Urinary bladder (tissue), 4 donors: ENCODE data around the gene KRTAP9-6. TPM values are rescaled to one million over a fixed set of nuclear protein-coding genes. Genes with fewer than 3 reads are reported as not detected.
A peak's percentile ranks its signal among the peaks of the same experiment; 100 is the strongest.

ENCODE experiments used
- DNase-seq: peaks from one replicate; pipeline ENCODE4 v3.0.0-alpha.2; 2015; ENCODE audit errors: extremely low spot score
- H3K27ac ChIP-seq: one replicate; pipeline ENCODE4 v1.5.1; 2013; ENCODE audit warnings: low read depth, mild to moderate bottlenecking, moderate library complexity
- H3K36me3 ChIP-seq: one replicate; pipeline ENCODE4 v1.6.1; 2013; ENCODE audit warnings: mild to moderate bottlenecking, moderate library complexity; ENCODE audit not compliant: insufficient read depth
- H3K4me1 ChIP-seq: one replicate; pipeline ENCODE4 v1.6.1; 2013; ENCODE audit warnings: mild to moderate bottlenecking, moderate library complexity; ENCODE audit not compliant: insufficient read depth
- H3K4me3 ChIP-seq: one replicate; pipeline ENCODE4 v1.5.1; 2013; ENCODE audit warnings: low read depth, low read length
- WGBS: extraction: QIAGEN DNeasy Blood & Tissue Kit; methylation state at CpG from one replicate; pipeline ENCODE4 v1.1.7; 2013; 5-methylcytosine and 5-hydroxymethylcytosine counted together
- polyA plus RNA-seq: library from polyadenylated mRNA; stranded (reverse); fragments of 200-250 nt; gene quantifications from one replicate; pipeline ENCODE4 v1.2.3, GENCODE V29; 2013
- total RNA-seq: library from RNA; depleted of rRNA; stranded (reverse); fragments of >200 nt; gene quantifications from one replicate; pipeline ENCODE4 v1.2.3, GENCODE V29; 2014
- donor health status: healthy with polysubstance abuse.
- donor health status: healthy.

The KRTAP9-6 gene
- total and polyA plus RNA-seq, 2 donors, result not detected

DNA sequence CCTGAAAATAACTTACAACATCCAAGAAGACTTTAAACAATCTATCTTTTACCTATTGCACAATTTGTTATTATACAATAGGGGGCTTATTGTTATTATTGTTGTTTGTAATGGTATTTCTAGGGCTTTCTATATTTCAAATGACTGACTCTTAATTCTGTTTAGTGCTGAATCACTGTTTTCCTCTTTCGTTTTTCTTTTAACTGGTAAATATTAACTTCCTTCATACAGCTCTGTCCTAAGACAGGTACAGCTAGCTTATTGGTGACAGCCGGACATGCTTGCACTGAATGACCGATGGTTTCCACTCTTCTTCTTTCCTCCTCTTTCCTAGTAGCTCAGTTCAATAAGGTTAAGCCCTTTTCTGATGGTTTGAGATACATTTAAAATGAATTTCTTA is 21.9 kb downstream of the KRTAP9-6 start:
- Histone ChIP-seq H3K4me1 (peaks cover 1% of the 10 kb centered on the region), H3K27ac (no peak overlapping the region), H3K36me3 (no peaks in the 10 kb centered on the region), H3K4me3 (no peak overlapping the region)
- 86% methylated on average over 3 of the region's 3 CpGs for WGBS
- no peak for DNase-seq

DNA sequence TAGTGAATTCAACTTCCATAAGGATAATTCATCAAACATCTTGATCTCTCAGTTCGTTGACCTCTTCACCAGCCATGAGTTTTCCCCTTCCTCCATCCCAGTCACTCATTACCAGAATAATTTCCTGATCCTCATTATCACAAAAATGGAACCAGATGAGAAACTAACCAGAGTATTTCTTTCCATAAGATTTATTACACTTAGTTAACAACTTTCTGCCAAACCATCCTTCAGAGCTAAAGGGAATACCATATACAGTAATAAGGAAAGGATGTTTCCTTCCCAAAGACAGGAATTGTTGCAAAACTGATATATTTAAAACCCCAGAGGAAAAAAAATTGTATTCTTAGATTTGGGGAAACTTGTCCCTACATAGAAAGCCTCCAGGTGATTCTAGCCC is 28.8 kb downstream of the KRTAP9-6 start:
- Histone ChIP-seq H3K4me3 (no peak overlapping the region), H3K36me3 (no peaks in the 10 kb centered on the region), H3K27ac (no peak overlapping the region), H3K4me1 (no peaks in the 10 kb centered on the region)
- no peak for DNase-seq
- 75% methylated on average over 1 of the region's 1 CpG for WGBS

DNA sequence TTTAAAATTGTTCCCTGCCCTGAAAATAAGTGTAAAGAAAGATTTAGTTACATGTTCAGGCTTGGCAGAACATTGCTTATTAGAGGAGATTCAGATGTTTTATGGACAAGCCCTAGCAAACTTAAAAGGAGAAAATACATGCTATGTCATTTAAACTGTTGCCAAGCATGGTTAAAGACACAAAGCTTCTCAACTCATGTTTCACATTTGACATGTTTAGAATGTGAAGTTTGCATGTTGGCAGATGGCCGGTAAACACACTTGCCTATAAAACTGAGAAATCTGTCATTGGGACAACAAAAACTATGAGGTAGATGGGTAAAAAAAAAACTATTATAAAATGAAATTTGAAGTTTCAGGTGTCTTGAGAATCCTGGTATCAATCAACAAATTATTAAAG is 31.7 kb downstream of the KRTAP9-6 start:
- Histone ChIP-seq H3K4me3 (no peak overlapping the region), H3K4me1 (no peaks in the 10 kb centered on the region), H3K36me3 (no peaks in the 10 kb centered on the region), H3K27ac (no peak overlapping the region)
- WGBS, result 20% methylated on average over 1 of the region's 1 CpG
- DNase-seq, result peak; percentile 50

DNA sequence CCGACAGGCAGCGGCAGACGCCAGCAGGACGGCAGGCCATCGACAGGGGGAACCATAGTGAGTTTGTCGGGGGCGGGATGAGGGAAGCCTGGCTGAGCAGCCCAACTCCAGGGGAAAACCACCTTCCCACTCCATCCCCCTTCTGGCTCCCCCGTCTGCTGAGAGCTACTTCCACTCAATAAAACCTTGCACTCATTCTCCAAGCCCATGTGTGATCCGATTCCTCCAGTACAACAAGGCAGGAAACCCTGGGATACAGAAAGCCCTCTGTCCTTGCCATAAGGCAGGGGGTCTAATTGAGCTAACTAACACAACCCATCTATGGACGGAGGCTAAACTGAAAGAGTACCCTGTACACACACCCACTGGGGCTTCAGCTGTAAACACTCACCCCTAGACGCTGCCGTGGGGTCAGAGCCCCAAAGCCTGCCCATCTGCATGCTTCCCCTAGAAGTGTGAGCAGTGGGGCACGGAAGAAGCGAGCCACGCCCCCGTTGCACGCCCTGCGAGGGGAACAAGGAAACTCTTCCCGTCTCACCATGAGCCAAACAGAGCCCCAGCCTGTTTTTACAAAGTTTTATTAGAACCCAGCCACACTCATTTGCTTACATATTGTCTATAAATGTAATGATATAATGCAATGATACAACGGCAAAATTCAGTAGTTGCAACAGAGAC is 33.4 kb downstream of the KRTAP9-6 start:
- no peak overlapping the region for H3K4me3 ChIP-seq
- WGBS, result 84% methylated on average over 20 of the region's 20 CpGs
- H3K27ac ChIP-seq, result no peak overlapping the region
- no peak for DNase-seq
- no peaks in the 10 kb centered on the region for H3K4me1 ChIP-seq
- no peaks in the 10 kb centered on the region for H3K36me3 ChIP-seq

DNA sequence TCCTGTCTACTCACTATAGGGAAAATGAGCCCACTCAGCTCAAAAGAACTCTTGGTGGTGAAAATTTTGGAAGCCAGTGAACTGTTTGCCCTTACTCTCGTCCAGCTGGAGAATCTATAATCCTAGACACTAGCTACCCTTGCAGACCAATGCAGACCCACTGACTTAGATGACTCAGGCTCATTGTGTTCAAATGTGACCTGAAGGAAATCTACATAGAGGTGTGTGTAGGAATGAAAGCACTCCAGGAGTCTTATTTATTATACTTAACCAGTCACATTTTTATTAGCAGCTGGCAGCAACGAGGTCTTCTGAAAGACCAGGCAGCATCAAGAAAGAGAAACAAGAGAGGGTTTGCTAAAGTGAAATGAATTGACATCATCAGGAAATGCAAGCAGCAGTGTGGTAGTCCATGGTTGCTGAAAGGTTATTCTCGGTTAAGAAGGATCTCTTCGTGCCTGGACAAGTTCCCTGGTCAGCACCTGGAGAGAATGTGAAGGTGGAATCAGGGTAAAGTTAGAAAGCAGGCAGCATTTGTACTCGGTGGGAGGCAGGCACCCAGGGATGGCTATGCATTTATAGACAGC is 36.1 kb downstream of the KRTAP9-6 start:
- H3K36me3 ChIP-seq, result no peaks in the 10 kb centered on the region
- WGBS, result 67% methylated on average over 5 of the region's 5 CpGs
- no peak overlapping the region for H3K4me3 ChIP-seq
- no peak overlapping the region for H3K27ac ChIP-seq
- H3K4me1 ChIP-seq, result no peaks in the 10 kb centered on the region
- DNase-seq, result peak; percentile 67

DNA sequence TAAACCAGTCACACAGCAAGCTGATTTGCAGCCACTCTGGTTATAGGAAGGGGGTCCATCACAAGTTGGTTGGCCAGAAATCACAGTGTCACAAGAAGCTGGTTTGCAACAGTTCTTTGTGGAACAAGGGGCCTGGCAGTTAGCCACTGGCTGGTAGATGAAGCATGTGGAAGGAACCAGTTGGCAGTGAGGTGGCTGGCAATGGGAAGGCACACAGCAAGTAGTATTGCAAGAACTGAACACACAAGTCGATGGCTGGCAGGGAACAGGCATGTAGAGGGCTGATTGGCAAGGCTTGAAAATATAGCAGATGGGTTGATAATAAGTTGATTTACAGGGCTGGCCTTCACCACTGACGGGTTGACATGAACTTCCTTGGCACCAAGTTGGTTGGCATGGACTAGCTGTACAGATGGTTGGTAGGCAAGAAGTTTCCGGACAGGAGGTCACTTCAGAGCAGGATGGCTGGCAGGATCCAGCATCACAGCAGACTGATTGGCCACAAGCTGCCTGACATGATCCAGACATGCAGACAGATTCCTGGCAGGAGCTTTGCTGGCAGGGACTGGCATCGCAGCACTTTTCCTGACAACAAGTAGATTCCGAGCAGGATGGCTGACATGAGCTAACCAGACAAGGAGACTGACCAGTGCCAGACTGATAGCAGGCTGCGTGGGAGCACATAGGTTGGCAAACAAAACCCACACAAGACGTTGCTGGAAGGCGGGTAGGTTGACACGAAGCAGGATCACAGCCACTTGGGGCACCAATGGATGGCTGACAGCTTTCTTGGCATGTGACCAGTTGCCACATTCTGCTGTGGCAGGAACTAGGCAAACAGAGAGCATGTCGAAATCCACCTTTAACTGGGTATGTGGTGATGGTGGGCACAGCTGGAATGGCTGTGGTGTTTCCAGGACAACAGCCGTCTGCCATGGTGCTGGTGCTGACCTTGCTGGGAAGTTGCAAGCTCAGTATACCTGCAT is 37.0 kb downstream of the KRTAP9-6 start, which contains the start of gene KRTAP29-1:
Gene KRTAP29-1 (minus strand): TSS at position 936 of the 986 bp plus-strand sequence. CDS start 0 bp downstream, at position 936.
- Histone ChIP-seq H3K4me3 (no peak within 1 kb of the TSS), H3K36me3 (no peaks in the 10 kb centered on the region), H3K4me1 (no peaks in the 10 kb centered on the region), H3K27ac (no peak within 1 kb of the TSS)
- no peak for DNase-seq
- 65% methylated on average over 11 of the region's 11 CpGs for WGBS

DNA sequence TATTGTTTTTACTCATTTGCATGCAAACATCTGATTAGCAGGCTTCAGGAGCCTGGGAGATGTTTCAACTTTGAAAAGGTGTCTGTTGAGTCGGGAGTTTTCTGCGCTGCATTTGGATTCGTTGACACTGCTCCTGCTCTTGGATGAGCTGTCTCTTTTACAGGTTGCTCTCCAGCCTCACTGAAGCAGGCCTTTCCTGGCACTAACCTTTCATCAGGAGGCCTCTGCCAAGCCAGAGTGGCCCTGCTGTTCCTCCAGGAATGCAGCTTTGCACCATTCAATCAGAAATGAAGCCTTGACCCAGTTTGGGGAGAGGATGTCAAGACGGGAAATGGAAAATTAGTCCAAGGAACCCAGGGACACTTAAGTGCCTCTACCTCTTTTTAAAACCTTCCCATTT is 37.8 kb downstream of the KRTAP9-6 start:
- DNase-seq, result no peak
- Histone ChIP-seq H3K4me1 (no peaks in the 10 kb centered on the region), H3K27ac (no peak overlapping the region), H3K36me3 (no peaks in the 10 kb centered on the region), H3K4me3 (no peak overlapping the region)
- WGBS, result 89% methylated on average over 4 of the region's 4 CpGs

DNA sequence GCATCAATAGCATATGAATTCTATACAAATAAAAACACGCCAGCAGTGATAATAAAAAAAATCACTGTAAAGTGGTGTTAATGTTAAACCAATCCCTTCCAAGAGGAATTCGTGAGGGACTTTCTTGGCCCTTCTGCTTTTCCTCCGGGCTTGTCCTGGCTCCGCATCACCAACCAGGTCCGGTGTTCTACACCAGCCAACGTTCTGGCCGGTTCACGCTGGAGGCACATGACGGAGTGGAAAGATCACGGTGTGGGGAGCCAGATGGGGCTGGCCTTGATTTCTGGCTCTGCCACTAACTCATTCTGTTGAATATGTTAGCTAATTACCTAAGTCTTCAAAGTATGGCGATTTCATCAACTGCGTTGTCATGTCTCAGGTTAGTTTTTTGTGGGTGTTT is 38.9 kb downstream of the KRTAP9-6 start:
- H3K4me3 ChIP-seq, result no peak overlapping the region
- WGBS, result 84% methylated on average over 12 of the region's 12 CpGs
- no peak for DNase-seq
- H3K36me3 ChIP-seq, result no peaks in the 10 kb centered on the region
- H3K4me1 ChIP-seq, result no peaks in the 10 kb centered on the region
- no peak overlapping the region for H3K27ac ChIP-seq

DNA sequence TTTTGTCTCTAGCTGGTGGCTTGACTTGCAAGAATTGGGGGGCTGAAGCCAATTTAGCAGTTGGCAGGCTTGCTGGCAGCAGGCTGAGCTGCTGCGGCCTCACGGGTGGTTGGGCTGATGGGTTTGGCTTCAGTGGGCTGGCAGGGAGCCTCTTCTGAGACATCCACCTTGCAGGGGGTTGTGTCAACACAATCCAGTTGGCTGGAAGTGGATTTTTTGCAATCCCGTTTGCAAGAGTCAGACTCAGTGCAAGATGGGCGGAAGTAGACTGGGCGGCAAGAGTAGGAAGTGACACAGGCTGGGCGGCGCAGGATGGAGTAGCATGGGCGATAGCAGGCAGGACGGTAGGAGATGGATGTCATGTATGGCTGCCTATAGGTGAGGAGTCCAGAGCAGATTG is 42.5 kb downstream of the KRTAP9-6 start:
- Histone ChIP-seq H3K36me3 (no peaks in the 10 kb centered on the region), H3K4me1 (no peaks in the 10 kb centered on the region), H3K4me3 (no peak overlapping the region), H3K27ac (no peak overlapping the region)
- WGBS, result 78% methylated on average over 9 of the region's 9 CpGs
- no peak for DNase-seq

DNA sequence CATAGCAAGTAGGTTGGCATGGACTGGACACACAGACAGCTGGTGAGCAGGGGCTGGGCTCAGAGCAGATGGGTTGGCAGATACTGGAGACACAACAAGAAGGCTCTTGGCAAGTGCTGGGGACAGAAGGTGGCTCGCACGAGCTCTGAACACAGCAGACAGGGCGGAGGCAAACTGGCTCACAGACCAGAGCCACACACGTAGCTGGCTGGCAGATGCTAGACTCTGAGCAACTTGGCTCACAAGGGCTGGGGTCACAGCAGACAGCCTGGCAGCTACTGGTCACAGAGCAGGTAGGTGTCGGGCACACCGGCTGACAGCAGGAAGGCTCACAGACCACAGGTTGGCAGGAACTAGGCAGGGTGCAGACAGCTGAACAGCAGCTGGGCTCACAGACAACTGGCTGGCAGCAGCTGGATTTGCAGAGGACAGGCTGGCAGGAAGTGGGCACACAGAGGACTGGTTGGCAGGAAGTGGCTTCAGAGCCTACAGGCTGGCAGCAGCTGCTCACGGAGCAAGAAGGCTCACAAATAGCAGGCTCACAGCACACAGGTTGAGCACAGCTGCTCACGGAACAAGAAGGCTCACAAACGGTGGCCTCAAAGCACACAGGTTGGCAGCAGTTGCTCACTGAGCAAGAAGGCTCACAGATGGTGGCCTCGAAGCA is 43.2 kb downstream of the KRTAP9-6 start:
- no peaks in the 10 kb centered on the region for H3K36me3 ChIP-seq
- no peak for DNase-seq
- no peak overlapping the region for H3K4me3 ChIP-seq
- WGBS, result 50% methylated on average over 10 of the region's 10 CpGs
- H3K4me1 ChIP-seq, result no peaks in the 10 kb centered on the region
- H3K27ac ChIP-seq, result no peak overlapping the region

DNA sequence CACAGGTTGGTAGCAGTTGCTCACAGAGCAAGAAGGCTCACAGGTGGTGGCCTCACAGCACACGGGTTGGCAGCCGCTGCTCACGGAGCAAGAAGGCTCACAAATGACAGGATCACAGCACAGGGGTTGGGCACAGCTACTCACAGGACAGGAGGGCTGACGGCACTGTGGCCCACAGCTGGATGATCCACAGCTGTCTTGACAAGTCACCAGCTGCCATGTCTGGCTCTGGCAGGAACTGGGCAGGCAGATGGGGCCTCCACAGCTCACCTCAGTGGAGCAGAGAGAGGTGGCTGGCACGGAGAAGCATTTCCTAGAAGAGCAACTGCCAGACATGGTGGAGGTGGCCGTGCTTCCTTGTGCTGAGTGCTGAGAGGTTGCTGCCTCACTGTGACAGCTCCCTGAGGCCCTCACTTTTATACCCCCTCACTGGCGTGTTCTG is 43.8 kb downstream of the KRTAP9-6 start, which contains the start of gene KRTAP16-1:
Gene KRTAP16-1 (minus strand): TSS at position 392 of the 442 bp plus-strand sequence. CDS start 56 bp downstream, at position 336.
- Histone ChIP-seq H3K4me1 (no peaks in the 10 kb centered on the region), H3K36me3 (no peaks in the 10 kb centered on the region), H3K4me3 (no peak within 1 kb of the TSS), H3K27ac (no peak within 1 kb of the TSS)
- WGBS, result 64% methylated on average over 7 of the region's 7 CpGs
- DNase-seq, result no peak

DNA sequence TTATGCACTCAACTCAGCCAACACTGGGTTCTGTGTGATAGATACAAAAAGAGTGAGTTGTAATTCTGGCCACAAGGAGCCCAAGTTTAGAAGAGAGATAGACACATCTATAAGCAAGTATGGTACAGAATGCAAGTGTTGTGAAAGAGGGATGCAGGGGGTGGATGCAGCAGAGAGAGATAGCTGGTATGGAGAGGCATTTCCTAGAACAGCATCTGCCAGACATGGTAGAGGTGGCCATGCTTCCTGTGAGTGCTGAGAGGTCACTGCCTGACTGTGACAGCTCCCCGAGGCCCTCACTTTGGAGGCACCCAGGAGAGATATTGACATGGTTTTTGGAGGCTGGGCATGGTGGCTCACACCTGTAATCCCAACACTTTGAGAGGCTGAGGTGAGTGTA is 45.9 kb downstream of the KRTAP9-6 start:
- H3K27ac ChIP-seq, result no peak overlapping the region
- WGBS, result 78% methylated on average over 1 of the region's 1 CpG
- H3K4me1 ChIP-seq, result no peaks in the 10 kb centered on the region
- no peak for DNase-seq
- H3K36me3 ChIP-seq, result no peaks in the 10 kb centered on the region
- no peak overlapping the region for H3K4me3 ChIP-seq

DNA sequence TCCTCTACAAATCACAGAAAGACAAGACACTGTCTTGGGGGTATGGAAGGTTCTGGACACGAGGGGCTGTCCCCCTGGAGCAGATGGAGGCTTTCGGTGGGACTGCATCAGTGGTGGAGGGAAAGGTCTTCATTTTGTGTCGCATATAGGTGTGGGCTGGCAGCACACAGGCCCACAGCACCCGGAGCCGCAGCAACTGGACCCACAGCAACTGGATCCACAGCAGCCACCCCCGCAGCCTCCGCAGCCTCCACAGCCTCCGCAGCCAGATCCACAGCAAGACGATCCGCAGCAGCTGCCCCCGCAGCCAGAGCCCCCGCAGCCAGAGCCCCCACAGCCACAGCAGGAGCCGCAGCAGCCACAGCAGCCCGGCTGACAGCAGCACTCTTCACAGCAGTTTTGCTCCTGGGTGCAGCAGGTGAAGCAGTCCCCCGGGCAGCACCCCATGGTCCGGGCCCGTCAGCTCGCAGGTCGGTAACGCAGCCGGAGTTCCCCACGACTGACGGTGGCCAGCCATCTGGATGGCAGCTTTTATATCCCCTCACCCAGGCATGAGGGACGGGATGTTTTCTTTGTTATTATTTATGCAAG is 50.1 kb downstream of the KRTAP9-6 start, which contains the start of gene KRTAP17-1:
Gene KRTAP17-1 (minus strand): TSS at position 507 of the 591 bp plus-strand sequence. CDS start 60 bp downstream, at position 447.
- Histone ChIP-seq H3K27ac (no peak within 1 kb of the TSS), H3K4me3 (no peak within 1 kb of the TSS), H3K36me3 (no peaks in the 10 kb centered on the region), H3K4me1 (no peaks in the 10 kb centered on the region)
- 70% methylated on average over 24 of the region's 24 CpGs for WGBS
- DNase-seq, result no peak
